T-helper 1 cell treated with Interleukin-12 subunit alpha and Interleukin-12 subunit beta and Interleukin-4 antibody, amounts not matched to agents 30 μg/mL and 1 μg/mL, for 36 hours (primary cell): ENCODE results near the gene GPR26.

ENCODE experiments used
- H3K27ac Mint-ChIP-seq: one replicate; pipeline ENCODE4 v1.8.0; 2021; ENCODE audit warnings: mild to moderate bottlenecking, mixed read lengths
- H3K27me3 Mint-ChIP-seq: one replicate; pipeline ENCODE4 v1.8.0; 2021; ENCODE audit warnings: low read depth, mixed read lengths
- H3K36me3 Mint-ChIP-seq: one replicate; pipeline ENCODE4 v1.8.0; 2021; ENCODE audit warnings: low read depth, mixed read lengths
- H3K4me1 Mint-ChIP-seq: one replicate; pipeline ENCODE4 v1.8.0; 2021; ENCODE audit warnings: low read depth, mixed read lengths
- H3K4me3 Mint-ChIP-seq: one replicate; pipeline ENCODE4 v1.8.0; 2021; ENCODE audit warnings: mild to moderate bottlenecking, moderate library complexity, mixed read lengths
- H3K9me3 Mint-ChIP-seq: one replicate; pipeline ENCODE4 v1.8.0; 2021; ENCODE audit warnings: mixed read lengths

GPR26 gene

GRCh38 chr10:123743441-123744223, 77.5 kb downstream of the GPR26 start:
- Mint-ChIP-seq H3K36me3 (no peaks in the 10 kb centered on the region), H3K27ac (no peak overlapping the region), H3K4me1 (no peaks in the 10 kb centered on the region), H3K4me3 (no peak overlapping the region), H3K9me3 (no peaks in the 10 kb centered on the region), H3K27me3 (peaks cover 3% of the 10 kb centered on the region)

GRCh38 chr10:123744224-123744536, 78.0 kb downstream of the GPR26 start:
- no peaks in the 10 kb centered on the region for H3K4me1 Mint-ChIP-seq
- no peak overlapping the region for H3K27ac Mint-ChIP-seq
- H3K36me3 Mint-ChIP-seq, result no peaks in the 10 kb centered on the region
- H3K9me3 Mint-ChIP-seq, result no peaks in the 10 kb centered on the region
- H3K27me3 Mint-ChIP-seq, result peaks cover 3% of the 10 kb centered on the region
- H3K4me3 Mint-ChIP-seq, result no peak overlapping the region
